ENCODE data around the gene SOX12. TPM values are rescaled to one million over a fixed set of nuclear protein-coding genes. Genes with fewer than 3 reads are reported as not detected.
"Not testable (repeated sequence)": the region's sequence is repeated elsewhere in the genome, so short reads cannot be mapped to it uniquely, and the experiment has no call there.

Gene SOX12
- total RNA-seq, 1 donor from 2014 or later, result 43.4 TPM

DNA sequence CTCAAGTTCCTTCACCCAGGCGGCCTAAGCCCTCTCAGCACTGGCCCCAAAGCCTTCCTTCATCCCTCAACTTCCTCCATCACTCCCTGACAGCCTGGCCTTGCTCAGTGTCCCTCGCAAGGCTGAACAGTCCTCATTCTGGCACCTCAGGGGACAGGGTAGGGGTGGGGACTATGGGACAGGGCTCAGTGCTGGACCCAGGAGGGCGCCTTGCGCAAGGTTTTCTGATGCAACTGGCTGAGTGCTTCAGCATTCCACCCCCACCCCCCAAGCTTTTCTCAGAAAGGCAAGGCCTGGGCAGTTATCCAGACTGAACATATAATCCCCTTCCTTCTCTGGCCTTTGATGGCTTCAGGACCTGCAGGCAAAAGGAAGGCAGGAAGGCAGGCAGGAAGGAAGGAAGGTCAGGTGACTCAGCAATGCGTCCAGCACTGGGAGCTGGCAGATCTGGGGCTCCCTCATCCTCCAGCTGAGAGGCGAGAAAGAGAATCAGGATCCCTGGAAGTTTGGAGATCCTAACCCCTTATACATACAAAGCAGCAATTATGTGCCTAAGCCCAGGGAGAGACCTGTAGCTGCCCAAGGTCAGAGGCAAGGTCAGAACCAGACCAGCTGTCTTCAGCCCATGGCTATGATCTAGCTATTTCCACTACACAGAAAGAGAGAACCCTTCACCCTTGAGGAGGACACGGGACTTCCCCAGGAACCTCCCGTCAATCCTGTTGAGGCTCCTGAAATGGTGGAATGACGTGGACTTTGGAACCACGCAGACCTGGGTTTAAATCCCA lies 46.6 kb downstream of the SOX12 start:
- peak overlapping the region; percentile 16 for H2AFZ ChIP-seq (ENCODE audit: low read depth, low read length)
- peak overlapping the region; percentile 19 for H3K4me2 ChIP-seq (ENCODE audit: low read length)
- Mint-ChIP-seq H3K4me3 (ENCODE audit: unreplicated experiment) (no peak overlapping the region), H3K4me1 (ENCODE audit: low read depth, unreplicated experiment) (peaks cover 21% of the 10 kb centered on the region), H3K9me3 (ENCODE audit: unreplicated experiment) (no peaks in the 10 kb centered on the region), H3K27ac (ENCODE audit: unreplicated experiment) (peak overlapping the region; percentile 82), H3K36me3 (ENCODE audit: low read depth, unreplicated experiment) (no peaks in the 10 kb centered on the region), H3K27me3 (ENCODE audit: low read depth, unreplicated experiment) (peaks cover 2% of the 10 kb centered on the region)
- no peak for FAIRE-seq
- H3K36me3 ChIP-seq (ENCODE audit: insufficient read depth, low read length), result no peaks in the 10 kb centered on the region
- H3K79me2 ChIP-seq (ENCODE audit: insufficient read depth, low read length), result no peaks in the 10 kb centered on the region
- peak; percentile 54 for DNase-seq (ENCODE audit: low read depth)
- TF ChIP-seq EZH2 (IDR thresholded peaks at IDR 0.05; ENCODE audit: insufficient read depth, low read length), result no peak
- TF ChIP-seq CTCF (IDR thresholded peaks at IDR 0.05; ENCODE audit: insufficient read depth, low read depth, low read length), result no peak
- no peak overlapping the region for H3K9ac ChIP-seq (ENCODE audit: low read length)
- no peak overlapping the region for H3K4me3 ChIP-seq (ENCODE audit: insufficient read depth, low read depth, low read length)
- no peak overlapping the region for H3K27ac ChIP-seq (ENCODE audit: low read depth, low read length)
- H3K9me3 ChIP-seq (ENCODE audit: insufficient read depth, low read depth, low read length), result no peaks in the 10 kb centered on the region
- H4K20me1 ChIP-seq (ENCODE audit: insufficient read depth, low read length), result no peaks in the 10 kb centered on the region
- peaks cover 16% of the 10 kb centered on the region for H3K4me1 ChIP-seq (ENCODE audit: insufficient read depth, low read length)
- H3K27me3 ChIP-seq (ENCODE audit: insufficient read depth, low read length), result no peaks in the 10 kb centered on the region

GRCh38 chr20:372543-373082 lies 47.3 kb downstream of the SOX12 start:
- H3K4me1 Mint-ChIP-seq (ENCODE audit: low read depth, unreplicated experiment), result peaks cover 21% of the 10 kb centered on the region
- not testable (repeated sequence) for H3K36me3 ChIP-seq (ENCODE audit: insufficient read depth, low read length); H3K27me3 ChIP-seq (ENCODE audit: insufficient read depth, low read length); H2AFZ ChIP-seq (ENCODE audit: low read depth, low read length); DNase-seq (ENCODE audit: low read depth); H3K4me3 ChIP-seq (ENCODE audit: insufficient read depth, low read depth, low read length); H3K9me3 Mint-ChIP-seq (ENCODE audit: unreplicated experiment); H3K9me3 ChIP-seq (ENCODE audit: insufficient read depth, low read depth, low read length); H3K36me3 Mint-ChIP-seq (ENCODE audit: low read depth, unreplicated experiment); H3K4me3 Mint-ChIP-seq (ENCODE audit: unreplicated experiment); H3K9ac ChIP-seq (ENCODE audit: low read length); H3K27me3 Mint-ChIP-seq (ENCODE audit: low read depth, unreplicated experiment); H4K20me1 ChIP-seq (ENCODE audit: insufficient read depth, low read length); H3K79me2 ChIP-seq (ENCODE audit: insufficient read depth, low read length); FAIRE-seq
- H3K4me2 ChIP-seq (ENCODE audit: low read length), result peak overlapping the region; percentile 19
- H3K27ac ChIP-seq (ENCODE audit: low read depth, low read length), result peak overlapping the region; percentile 7
- peak overlapping the region; percentile 75 for H3K27ac Mint-ChIP-seq (ENCODE audit: unreplicated experiment)
- peaks cover 16% of the 10 kb centered on the region for H3K4me1 ChIP-seq (ENCODE audit: insufficient read depth, low read length)

GRCh38 chr20:373171-373890 lies 48.0 kb downstream of the SOX12 start:
- Histone ChIP-seq H3K4me1 (ENCODE audit: insufficient read depth, low read length) (peaks cover 16% of the 10 kb centered on the region), H3K79me2 (ENCODE audit: insufficient read depth, low read length) (no peaks in the 10 kb centered on the region), H3K9ac (ENCODE audit: low read length) (peak overlapping the region; percentile 11), H3K4me2 (ENCODE audit: low read length) (peak overlapping the region; percentile 17), H3K4me3 (ENCODE audit: insufficient read depth, low read depth, low read length) (no peak overlapping the region), H3K27ac (ENCODE audit: low read depth, low read length) (peak overlapping the region; percentile 55), H3K27me3 (ENCODE audit: insufficient read depth, low read length) (no peaks in the 10 kb centered on the region), H4K20me1 (ENCODE audit: insufficient read depth, low read length) (no peaks in the 10 kb centered on the region), H2AFZ (ENCODE audit: low read depth, low read length) (no peak overlapping the region), H3K9me3 (ENCODE audit: insufficient read depth, low read depth, low read length) (no peaks in the 10 kb centered on the region), H3K36me3 (ENCODE audit: insufficient read depth, low read length) (no peaks in the 10 kb centered on the region)
- Mint-ChIP-seq H3K9me3 (ENCODE audit: unreplicated experiment) (no peaks in the 10 kb centered on the region), H3K27me3 (ENCODE audit: low read depth, unreplicated experiment) (peaks cover 6% of the 10 kb centered on the region), H3K4me1 (ENCODE audit: low read depth, unreplicated experiment) (peaks cover 21% of the 10 kb centered on the region), H3K36me3 (ENCODE audit: low read depth, unreplicated experiment) (no peaks in the 10 kb centered on the region), H3K27ac (ENCODE audit: unreplicated experiment) (peak overlapping the region; percentile 86), H3K4me3 (ENCODE audit: unreplicated experiment) (peak overlapping the region; percentile 54)
- DNase-seq (ENCODE audit: low read depth) (peak; percentile 41), FAIRE-seq (no peak)
- TF ChIP-seq CTCF (IDR thresholded peaks at IDR 0.05; ENCODE audit: insufficient read depth, low read depth, low read length) (no peak), EZH2 (IDR thresholded peaks at IDR 0.05; ENCODE audit: insufficient read depth, low read length) (no peak)

Measured in astrocyte (in vitro differentiated cells and primary cell).